Measurements from ENCODE around the gene FASTKD1.

DNA sequence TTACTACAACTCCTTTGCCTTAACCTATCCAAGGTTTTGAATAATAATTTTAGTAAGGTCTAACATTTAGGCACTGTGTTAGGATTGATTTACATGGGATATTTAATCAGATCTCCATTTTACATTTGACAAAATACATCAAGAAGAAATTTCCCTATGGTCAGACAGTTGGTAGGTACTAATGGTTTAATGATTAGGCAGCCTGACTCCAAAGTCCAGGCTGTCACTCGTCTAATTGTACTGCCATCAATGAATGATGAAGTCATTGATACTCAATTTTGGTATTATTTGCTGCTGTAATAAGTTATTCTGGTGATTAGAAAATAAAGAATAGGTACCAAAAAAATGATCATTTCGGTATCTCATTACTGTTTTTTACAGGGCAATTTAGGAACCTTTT is 80.3 kb downstream of the FASTKD1 start:
- no peak for TF ChIP-seq CTCF (IDR thresholded peaks at IDR 0.05)
- TF ChIP-seq POLR2A (IDR thresholded peaks at IDR 0.05): no peak
- no peak for TF ChIP-seq EP300 (IDR thresholded peaks at IDR 0.05)

Measured in ovary (tissue), 3 donors.